HG03521 (cell line): ENCODE measurements around the gene GOLGA7B.

Source experiments
- ATAC-seq: cut with Tn5 transposase; IDR thresholded peaks from one replicate; pipeline ENCODE4 v1.9.1; 2021; ENCODE audit warnings: mild to moderate bottlenecking, moderate library complexity; ENCODE audit not compliant: unreplicated experiment

The GOLGA7B gene

DNA sequence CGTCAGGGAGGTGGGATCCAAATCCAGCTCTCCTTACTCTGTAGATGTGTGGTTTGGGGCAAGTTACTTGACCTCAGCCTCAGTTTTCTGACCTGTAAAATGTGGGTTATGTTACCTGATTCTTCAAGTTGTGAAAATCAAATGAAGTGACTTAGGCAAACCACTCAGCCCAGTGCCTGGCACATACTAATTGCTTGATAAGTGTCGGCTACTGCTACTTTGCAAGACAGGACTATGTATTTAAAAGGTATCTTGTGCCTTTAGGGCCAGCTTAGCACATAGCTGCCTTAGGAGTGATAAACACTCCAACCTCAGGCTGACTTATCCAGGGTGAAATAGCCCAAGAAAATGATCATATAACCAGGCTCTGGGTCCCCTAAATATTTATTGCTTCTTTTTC, 42.9 kb downstream of the GOLGA7B start:
- no peak for ATAC-seq

DNA sequence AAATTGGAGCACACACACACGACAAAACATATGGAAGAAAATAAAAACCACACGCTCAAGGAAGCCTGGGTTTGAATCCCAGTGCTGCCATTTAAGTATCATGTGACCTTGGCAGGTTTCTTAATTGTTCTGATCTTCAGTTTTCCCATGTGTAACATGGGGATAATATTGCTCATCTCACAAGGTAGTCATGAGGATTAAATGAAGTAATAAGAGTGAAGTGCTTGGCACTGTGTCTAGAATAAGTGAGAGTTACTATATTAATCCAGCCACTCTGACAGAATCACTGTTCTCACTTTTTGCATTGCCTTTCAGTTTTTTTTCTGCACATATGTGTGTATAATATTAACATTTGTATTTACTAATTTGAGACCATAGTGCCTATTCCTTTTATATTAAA, 43.3 kb downstream of the GOLGA7B start:
- no peak for ATAC-seq

- no peak for ATAC-seq
Observed at GRCh38 chr10:97894092-97894491, 44.4 kb downstream of the GOLGA7B start.

- no peak for ATAC-seq
Observed at GRCh38 chr10:97895084-97895483, 45.4 kb downstream of the GOLGA7B start.

DNA sequence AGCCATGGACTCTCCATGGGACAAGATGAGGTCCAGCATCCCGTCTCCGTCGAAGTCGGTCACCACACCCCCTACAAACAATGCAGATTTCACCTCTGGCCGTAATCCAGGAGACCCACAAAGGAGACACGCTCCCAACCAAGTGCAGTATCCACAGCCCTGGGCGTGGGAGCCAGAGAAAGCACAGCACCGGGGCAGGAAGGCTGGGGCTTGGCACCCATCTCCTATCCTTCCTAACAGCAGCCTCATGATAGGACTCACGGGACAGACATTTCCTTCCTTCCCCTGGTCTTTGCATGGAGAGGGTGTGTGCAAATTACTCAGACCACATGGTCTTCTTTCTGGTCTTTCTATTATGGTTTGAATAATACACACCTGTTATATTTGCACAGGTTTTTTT, 46.3 kb downstream of the GOLGA7B start:
- ATAC-seq: no peak

DNA sequence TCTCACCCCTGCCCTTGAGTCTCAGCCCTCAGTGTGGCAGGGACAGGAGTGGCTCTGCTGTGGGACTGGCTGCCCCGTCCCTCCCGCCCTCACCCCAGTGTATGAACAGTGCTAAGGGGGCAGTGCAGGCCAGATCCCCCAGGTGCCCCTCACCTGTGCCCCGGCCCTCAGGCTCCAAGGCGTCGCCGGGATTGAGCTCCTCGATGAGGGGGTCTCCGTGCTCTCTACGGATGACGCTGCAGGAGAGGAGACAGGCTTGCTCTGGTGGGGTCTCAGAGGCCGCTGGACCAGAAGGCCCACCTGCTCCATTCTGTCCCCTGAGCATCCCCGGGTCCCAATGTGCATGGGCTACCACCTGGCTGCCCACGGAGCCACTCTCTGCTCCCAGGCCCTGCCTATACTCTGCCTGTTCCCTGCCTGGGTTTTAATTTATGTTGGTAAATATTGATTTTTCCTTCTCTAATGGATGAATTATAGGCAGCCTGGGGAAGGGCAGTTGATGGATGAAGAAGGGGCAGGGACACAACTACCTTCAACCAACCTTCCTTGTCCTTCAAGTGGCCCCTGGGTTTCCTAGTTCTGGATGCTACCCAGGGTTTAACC, 47.2 kb downstream of the GOLGA7B start:
- no peak for ATAC-seq

GRCh38 chr10:97898429-97898828, 48.8 kb downstream of the GOLGA7B start:
- no peak for ATAC-seq

DNA sequence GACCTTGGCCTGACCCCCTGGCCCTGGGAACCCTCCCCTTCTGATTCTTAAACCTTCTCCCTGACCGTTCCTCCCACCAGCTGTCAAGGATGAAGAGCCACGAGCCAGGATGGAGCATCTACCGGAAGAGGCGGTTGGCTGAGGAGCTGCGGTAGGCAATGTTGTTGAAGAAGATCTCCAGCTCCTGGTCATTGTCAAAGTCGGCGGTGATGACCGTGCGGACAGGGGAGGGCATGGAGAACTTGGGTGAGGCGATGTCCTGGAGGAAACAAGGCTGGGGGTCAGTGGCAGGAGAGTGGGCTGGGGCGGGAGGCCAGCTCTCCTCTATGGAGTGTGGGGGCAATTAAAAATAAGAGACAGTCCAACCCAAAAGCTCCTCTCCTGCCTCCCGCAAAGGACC, 51.7 kb downstream of the GOLGA7B start:
- no peak for ATAC-seq

- no peak for ATAC-seq
Observed at GRCh38 chr10:97903128-97904017, 53.7 kb downstream of the GOLGA7B start.

DNA sequence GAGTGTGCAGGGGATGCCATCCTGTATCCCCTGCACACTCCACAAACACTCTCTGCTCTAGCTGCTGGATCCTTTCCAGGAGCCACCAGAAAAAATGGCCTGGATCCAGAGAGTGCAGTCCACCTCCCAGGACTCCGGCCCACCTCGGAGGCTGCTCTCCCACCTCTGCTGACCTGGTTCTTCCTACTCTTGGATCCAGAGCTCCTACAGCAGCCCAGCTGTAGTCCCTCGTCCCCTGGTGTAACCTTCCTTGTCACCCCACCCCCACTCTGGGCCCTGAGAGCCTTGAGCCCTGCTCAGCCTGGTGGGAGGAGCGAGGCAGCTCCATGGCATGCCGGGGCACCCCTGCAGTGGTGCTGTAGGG, 54.4 kb downstream of the GOLGA7B start:
- no peak for ATAC-seq

- ATAC-seq: no peak
Observed at GRCh38 chr10:97904576-97904975, 54.9 kb downstream of the GOLGA7B start.

DNA sequence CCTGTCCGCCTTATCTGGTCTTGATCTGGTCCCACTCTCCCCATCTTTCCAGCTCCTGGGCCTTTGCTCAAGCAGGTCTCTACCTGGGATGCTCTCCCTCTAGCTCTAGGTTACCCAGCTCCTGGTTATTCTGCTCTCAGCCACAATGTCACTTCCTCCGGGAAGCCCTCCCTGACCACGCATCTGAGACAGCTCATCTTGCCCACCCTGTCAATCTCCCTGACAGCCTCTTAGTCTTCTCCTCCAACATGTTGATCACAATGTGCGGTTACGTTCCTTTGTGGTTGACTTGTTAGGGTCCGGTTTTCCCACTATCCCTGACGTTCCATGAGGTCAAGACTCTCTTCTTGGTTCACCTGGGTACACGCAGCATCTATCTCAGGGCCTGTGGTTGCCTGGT, 55.6 kb downstream of the GOLGA7B start:
- no peak for ATAC-seq

DNA sequence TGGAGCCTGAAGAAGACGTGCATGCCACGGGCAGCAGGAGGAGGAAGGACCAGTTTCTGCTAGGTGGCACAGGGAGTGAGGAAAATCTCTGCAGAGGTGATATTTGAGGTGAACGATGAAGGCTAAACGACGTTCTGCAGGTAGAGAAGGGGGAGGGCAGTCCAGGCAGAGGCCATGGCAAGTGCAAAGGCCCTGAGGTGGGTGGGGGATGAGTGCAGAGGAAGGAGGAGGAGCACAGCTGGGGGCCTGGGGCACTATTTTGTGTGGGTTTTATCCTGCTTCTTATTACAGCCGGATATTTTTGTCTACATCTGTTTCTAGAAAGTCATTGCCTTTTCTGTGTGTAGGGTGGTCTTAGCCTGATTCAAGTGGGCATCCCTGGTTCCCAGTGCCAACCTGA, 57.6 kb downstream of the GOLGA7B start:
- no peak for ATAC-seq

- no peak for ATAC-seq
Observed at GRCh38 chr10:97907830-97908229, 58.2 kb downstream of the GOLGA7B start.

DNA sequence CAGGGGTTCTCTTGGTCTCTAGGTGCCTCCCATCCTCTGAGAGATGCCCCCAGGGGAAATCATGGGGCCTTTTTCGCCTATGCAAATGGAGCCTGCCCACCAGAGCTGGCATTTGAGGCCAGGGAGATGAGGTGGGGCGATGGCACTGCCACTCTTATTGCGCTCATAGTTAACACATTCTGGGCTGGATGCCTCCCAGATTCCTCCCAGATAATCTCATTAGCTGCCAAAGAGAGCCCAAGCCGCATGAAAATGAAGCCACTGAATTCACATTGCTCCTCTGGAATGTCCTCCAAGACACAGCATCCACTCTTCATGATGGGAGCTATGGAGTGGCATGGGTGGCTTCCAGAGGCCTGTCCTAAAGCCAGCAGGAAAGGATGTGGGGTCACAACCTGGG, 61.0 kb downstream of the GOLGA7B start:
- no peak for ATAC-seq

GRCh38 chr10:97911217-97911616, 61.6 kb downstream of the GOLGA7B start:
- ATAC-seq: no peak

DNA sequence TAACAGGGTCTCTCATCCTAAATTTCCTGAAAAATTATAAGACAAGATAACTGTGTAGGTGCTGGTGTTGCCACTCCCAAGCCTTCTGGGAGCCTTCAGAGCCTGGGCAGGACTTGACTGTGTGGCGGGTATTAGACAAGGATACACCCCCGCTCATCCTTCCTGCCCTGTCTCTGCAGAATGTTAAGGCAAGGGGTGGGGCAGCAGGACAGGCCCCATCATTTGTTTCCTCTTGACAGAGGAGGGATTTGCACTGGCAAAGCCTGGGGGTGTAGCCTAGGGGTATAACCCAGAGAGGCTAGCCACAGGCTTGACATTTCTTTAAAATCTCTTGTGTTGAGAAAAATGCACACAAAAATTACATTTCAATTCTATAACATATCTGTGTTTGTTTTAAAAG, 63.5 kb downstream of the GOLGA7B start:
- no peak for ATAC-seq

DNA sequence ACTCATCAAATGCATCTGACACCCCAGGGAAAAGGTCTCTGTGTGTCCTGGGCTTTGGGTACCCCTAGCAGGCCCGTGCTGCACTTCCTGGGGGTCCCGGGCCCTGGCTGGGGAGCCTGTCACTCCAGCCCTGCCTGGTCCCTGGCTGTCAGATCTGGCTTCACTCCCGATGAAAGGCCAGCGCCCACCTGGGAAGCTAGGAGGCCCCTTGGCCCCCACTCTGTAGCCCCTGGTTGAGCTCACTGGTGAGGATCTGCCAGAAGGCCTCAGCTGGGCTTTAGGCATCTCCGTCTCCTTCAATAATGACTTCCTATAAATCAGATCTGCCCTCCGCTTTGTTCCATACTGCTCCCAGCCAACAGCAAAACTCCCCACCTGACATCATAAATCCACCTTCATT, 64.0 kb downstream of the GOLGA7B start:
- no peak for ATAC-seq

DNA sequence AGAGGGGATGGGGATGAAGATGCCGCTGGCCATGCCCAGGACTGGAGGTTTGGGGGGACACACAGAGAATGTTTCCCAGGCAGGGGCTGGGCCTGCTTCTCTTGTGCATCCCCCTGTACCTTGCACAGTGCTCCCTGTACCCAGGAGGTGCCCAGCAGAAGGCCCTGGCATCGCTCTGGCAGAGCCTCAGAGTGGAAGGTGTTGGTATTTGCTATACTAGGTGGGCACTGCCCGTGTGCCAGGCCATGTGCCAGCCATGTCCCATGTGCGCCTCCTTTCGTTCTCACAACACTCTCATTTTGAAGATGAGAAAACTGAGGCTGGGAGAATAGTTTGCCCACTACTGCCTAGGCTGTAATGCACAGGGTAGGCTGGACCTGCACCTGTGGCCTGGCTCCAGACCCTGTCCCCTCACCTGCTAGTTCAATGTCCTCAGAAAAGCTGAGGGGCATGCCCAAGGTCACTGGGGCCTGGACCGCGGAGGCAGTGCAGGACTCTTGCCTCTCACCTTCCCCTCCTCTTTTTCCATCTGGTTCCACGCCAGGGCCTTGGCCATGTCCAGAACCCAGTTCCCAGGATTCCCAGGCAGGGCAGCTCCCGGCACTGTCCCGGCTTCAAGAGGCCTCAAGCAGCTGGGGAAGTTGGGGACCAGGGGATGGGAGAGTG, 64.7 kb downstream of the GOLGA7B start:
- no peak for ATAC-seq

DNA sequence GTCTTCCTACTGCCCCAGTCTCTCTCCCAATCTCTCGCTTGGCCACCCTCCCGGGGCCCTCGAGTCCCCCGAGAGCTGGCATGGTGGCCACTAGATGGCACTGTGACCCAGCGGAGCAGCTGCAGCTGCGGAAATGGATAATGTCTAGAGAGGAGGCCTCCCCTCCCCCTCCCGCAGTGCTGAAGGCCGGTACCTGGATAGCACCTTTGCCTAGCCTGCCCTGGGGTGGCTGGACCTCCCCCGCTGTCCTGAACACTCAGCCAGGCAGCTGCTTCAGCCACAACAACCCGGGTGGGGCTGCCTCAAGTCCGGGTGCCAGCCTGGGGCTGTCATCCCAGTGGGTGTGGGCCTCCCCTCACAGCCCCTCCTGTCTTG, 65.2 kb downstream of the GOLGA7B start:
- ATAC-seq: no peak

DNA sequence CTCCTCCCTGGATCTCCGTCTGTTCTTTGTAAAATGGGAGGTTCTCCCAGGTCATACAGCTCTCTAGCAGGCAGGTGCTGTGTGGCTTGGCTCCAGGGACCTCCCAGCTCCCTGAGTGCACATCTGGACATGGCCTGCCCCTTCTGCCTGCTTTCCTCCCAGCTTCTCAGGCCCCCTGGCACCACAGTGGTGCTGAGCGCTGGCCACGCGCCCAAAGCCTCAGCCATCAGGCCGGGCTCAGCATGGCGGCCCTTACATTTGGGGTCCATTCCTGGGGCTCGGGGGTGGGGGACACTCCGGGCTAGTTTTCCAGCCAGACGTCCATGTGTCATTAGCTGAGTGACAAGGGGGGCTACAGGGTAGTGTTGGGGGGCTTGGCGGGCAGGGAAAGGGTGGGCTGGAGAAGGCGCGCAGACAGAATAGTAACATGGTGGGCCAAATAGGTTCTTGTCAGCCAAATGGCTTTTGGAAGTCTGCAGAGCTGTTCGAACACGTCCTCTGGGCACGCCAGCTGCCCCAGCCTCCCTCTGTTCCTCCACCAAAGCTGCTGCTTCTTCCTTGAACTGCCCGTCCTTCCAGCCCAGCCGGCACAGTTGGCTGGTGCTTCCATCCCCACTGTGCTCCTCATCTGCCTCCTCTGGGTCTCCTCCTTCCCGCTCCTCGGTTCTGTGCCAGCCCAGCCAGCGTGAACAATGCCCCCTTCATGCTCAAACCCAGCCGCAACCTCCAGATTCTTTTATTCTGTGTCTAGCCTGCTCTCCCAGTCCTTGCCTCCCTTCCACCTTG, 65.9 kb downstream of the GOLGA7B start:
- ATAC-seq: no peak
